ENCODE measurements around the gene HIVEP3. TPM values are rescaled to one million over a fixed set of nuclear protein-coding genes. Genes with fewer than 3 reads are reported as not detected.

Gene HIVEP3
- total and polyA plus RNA-seq, 2 of the 13 experiments (the other 11 are each of a cell fraction or from before 2014, with no cell fraction given), result 0.05 TPM; not detected in 1

GRCh38 chr1:41663671-41664400 is 254.9 kb downstream of the HIVEP3 start (continued):
- TF ChIP-seq, protein P1, sequence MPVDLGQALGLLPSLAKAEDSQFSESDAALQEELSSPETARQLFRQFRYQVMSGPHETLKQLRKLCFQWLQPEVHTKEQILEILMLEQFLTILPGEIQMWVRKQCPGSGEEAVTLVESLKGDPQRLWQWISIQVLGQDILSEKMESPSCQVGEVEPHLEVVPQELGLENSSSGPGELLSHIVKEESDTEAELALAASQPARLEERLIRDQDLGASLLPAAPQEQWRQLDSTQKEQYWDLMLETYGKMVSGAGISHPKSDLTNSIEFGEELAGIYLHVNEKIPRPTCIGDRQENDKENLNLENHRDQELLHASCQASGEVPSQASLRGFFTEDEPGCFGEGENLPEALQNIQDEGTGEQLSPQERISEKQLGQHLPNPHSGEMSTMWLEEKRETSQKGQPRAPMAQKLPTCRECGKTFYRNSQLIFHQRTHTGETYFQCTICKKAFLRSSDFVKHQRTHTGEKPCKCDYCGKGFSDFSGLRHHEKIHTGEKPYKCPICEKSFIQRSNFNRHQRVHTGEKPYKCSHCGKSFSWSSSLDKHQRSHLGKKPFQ (CRISPR knock-in tag; IDR thresholded peaks at IDR 0.05; ENCODE audit: insufficient replicate concordance), result no peak
- TF ChIP-seq MLLT10 (CRISPR knock-in tag; IDR thresholded peaks at IDR 0.05) (no peak), FOXK2 (IDR thresholded peaks at IDR 0.05) (no peak), RFXAP (CRISPR knock-in tag; IDR thresholded peaks at IDR 0.05; ENCODE audit: borderline replicate concordance) (no peak), ZSCAN30 (CRISPR knock-in tag; IDR thresholded peaks at IDR 0.05) (no peak), ZNF460 (CRISPR knock-in tag; IDR thresholded peaks at IDR 0.05; ENCODE audit: borderline replicate concordance) (no peak)
- TF ChIP-seq, protein P2, sequence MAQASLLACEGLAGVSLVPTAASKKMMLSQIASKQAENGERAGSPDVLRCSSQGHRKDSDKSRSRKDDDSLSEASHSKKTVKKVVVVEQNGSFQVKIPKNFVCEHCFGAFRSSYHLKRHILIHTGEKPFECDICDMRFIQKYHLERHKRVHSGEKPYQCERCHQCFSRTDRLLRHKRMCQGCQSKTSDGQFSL (CRISPR knock-in tag; IDR thresholded peaks at IDR 0.05), result no peak

GRCh38 chr1:41662765-41663437 is 255.8 kb downstream of the HIVEP3 start:
- Histone ChIP-seq H2AFZ (ENCODE audit: low read length) (no peak overlapping the region), H3K9me3 (ENCODE audit: low read length) (no peaks in the 10 kb centered on the region), H3K27ac (ENCODE audit: extremely low read length, insufficient read depth, low read length) (no peak overlapping the region), H3K36me3 (replicated peaks in 1 of 2; ENCODE audit: control insufficient read depth in 1 of 2, insufficient read depth in 2 of 2, low read length in 2 of 2) (no peaks in the 10 kb centered on the region), H3K4me2 (ENCODE audit: low read depth, low read length) (no peak overlapping the region), H3K79me2 (ENCODE audit: insufficient read depth, low read length) (no peaks in the 10 kb centered on the region), H3K4me3 (replicated peaks in 1 of 3; ENCODE audit: insufficient read depth in 1 of 3, low read depth in 2 of 3, low read length in 3 of 3) (no peak overlapping the region), H3K9ac (ENCODE audit: insufficient read depth, low read depth, low read length) (no peak overlapping the region), H4K20me1 (ENCODE audit: insufficient read depth, low read length) (no peaks in the 10 kb centered on the region), H3K27me3 (ENCODE audit: control insufficient read depth in 1 of 2, insufficient read depth in 2 of 2, low read length in 2 of 2) (peaks cover 3 to 36% of the 10 kb centered on the region in 2 experiments; a peak in 3 of 5 replicates), H3K4me1 (ENCODE audit: insufficient read depth, low read length) (no peaks in the 10 kb centered on the region)
- in situ Hi-C loops (cut with HindIII; ENCODE audit: extremely low pct_ligation_motif_present, low pct_unique_long_range_greater_than_20kb) (no loop called here), intact Hi-C loops (cut with micrococcal nuclease; ENCODE audit: unreplicated experiment) (no loop called here)
- CTCF ChIA-PET (ENCODE audit: low intra/inter-chr PET ratio, low total read pairs), result no interaction called here
- no peak for ATAC-seq
- POLR2A ChIA-PET, result no interaction called here
- WGBS (ENCODE audit: low lambda C conversion rate), result 0% methylated on average over 1 of the region's 27 CpGs
- no peak for DNase-seq (ENCODE audit: low spot score)
- no TSS peak for BruUV-seq (replicated peaks)
- FAIRE-seq, result no peak
- TF ChIP-seq SAP130 (CRISPR knock-in tag; IDR thresholded peaks at IDR 0.05; ENCODE audit: low read depth), result no peak
- no peak for TF ChIP-seq ZKSCAN5 (CRISPR knock-in tag; IDR thresholded peaks at IDR 0.05)
- TF ChIP-seq, protein P3, sequence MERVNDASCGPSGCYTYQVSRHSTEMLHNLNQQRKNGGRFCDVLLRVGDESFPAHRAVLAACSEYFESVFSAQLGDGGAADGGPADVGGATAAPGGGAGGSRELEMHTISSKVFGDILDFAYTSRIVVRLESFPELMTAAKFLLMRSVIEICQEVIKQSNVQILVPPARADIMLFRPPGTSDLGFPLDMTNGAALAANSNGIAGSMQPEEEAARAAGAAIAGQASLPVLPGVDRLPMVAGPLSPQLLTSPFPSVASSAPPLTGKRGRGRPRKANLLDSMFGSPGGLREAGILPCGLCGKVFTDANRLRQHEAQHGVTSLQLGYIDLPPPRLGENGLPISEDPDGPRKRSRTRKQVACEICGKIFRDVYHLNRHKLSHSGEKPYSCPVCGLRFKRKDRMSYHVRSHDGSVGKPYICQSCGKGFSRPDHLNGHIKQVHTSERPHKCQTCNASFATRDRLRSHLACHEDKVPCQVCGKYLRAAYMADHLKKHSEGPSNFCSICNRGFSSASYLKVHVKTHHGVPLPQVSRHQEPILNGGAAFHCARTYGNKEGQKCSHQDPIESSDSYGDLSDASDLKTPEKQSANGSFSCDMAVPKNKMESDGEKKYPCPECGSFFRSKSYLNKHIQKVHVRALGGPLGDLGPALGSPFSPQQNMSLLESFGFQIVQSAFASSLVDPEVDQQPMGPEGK (CRISPR knock-in tag; IDR thresholded peaks at IDR 0.05), result no peak
- TF ChIP-seq ZNF570 (CRISPR knock-in tag; IDR thresholded peaks at IDR 0.05; ENCODE audit: borderline replicate concordance), result no peak
- no peak for TF ChIP-seq ZNF30 (CRISPR knock-in tag; IDR thresholded peaks at IDR 0.05)
- no peak for TF ChIP-seq HMG20A (CRISPR knock-in tag; IDR thresholded peaks at IDR 0.05; ENCODE audit: borderline replicate concordance)
- TF ChIP-seq NBN (conservative IDR thresholded peaks at IDR 0.05), result no peak
- TF ChIP-seq ZNF441 (CRISPR knock-in tag; IDR thresholded peaks at IDR 0.05; ENCODE audit: borderline replicate concordance), result no peak
- TF ChIP-seq THRA (CRISPR knock-in tag; IDR thresholded peaks at IDR 0.05; ENCODE audit: borderline replicate concordance), result no peak
- TF ChIP-seq NFE2 (CRISPR knock-in tag; IDR thresholded peaks at IDR 0.05), result no peak

All from HepG2 (cell line).